Measurements from ENCODE around the gene SMAD6. TPM values are rescaled to one million over a fixed set of nuclear protein-coding genes. Genes with fewer than 3 reads are reported as not detected.
"Not testable (repeated sequence)": the region's sequence is repeated elsewhere in the genome, so short reads cannot be mapped to it uniquely, and the experiment has no call there.

The SMAD6 gene
- total RNA-seq, 4 donors from 2014 or later: 9.4 to 18.9 (median 14.3) TPM

DNA sequence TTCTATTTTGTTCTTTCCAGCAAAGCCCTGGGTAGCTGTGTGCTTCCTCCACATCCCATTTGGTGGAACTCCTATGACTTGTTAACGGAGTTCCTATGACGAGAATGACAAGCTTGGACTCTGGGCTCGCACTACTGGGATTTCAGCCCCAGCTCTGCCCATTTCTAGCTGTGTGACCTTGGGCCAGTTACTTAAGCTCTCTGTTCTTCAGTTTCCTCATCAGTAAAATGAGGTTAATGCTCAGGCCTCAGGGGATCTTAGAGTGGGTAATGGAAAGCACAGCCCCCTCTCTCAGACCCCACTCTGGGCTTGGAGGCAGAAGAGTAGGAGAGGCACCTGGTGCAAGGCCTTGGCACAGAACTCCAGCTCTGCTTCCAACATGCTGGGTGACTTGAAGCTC lies 123.1 kb downstream of the SMAD6 start:
- H3K27ac ChIP-seq (replicated peaks in 1 of 4): no peak overlapping the region
- TF ChIP-seq POLR2A (IDR thresholded peaks at IDR 0.05; ENCODE audit: low read depth) (no peak), POLR2AphosphoS5 (IDR thresholded peaks at IDR 0.05) (no peak), EP300 (IDR thresholded peaks at IDR 0.05) (no peak)
- TF ChIP-seq, protein P1, sequence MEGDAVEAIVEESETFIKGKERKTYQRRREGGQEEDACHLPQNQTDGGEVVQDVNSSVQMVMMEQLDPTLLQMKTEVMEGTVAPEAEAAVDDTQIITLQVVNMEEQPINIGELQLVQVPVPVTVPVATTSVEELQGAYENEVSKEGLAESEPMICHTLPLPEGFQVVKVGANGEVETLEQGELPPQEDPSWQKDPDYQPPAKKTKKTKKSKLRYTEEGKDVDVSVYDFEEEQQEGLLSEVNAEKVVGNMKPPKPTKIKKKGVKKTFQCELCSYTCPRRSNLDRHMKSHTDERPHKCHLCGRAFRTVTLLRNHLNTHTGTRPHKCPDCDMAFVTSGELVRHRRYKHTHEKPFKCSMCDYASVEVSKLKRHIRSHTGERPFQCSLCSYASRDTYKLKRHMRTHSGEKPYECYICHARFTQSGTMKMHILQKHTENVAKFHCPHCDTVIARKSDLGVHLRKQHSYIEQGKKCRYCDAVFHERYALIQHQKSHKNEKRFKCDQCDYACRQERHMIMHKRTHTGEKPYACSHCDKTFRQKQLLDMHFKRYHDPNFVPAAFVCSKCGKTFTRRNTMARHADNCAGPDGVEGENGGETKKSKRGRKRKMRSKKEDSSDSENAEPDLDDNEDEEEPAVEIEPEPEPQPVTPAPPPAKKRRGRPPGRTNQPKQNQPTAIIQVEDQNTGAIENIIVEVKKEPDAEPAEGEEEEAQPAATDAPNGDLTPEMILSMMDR (IDR thresholded peaks at IDR 0.05): no peak
- no peak overlapping the region for H3K4me3 ChIP-seq
- H3K36me3 ChIP-seq: no peaks in the 10 kb centered on the region
- no peak for DNase-seq (ENCODE audit: extremely low spot score)
- H3K9me3 ChIP-seq: no peaks in the 10 kb centered on the region
- intact Hi-C loops (cut with DNase I): no loop called here
- peaks cover 0 to 3% (median under 1%) of the 10 kb centered on the region in 4 donors for H3K4me1 ChIP-seq
- no peaks in the 10 kb centered on the region for H3K27me3 ChIP-seq
- 94% methylated on average over 3 of the region's 3 CpGs for WGBS

DNA sequence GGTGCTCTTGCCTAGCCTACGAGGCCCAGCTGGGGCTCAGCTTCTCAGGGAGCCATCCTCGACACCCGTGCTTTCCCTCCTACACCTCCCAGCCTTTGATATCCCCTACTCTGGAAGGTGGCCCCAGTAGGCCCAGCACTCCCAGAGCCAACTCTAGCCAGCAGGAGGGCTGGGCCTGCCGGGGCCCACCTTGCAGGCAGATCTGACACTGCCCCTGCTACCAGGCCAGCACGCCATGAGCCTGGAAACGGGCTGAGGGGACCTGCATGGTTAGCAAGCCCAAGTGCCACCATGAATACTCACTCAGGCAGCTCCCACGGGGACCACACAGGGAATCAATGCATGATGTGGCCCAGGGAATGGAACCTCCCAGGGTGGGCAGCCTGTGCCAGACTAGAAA lies 123.7 kb downstream of the SMAD6 start:
- Histone ChIP-seq H3K9me3 (no peaks in the 10 kb centered on the region), H3K4me1 (peaks cover 0 to 3% (median 0%) of the 10 kb centered on the region in 4 donors), H3K36me3 (no peaks in the 10 kb centered on the region), H3K27ac (replicated peaks in 1 of 4) (no peak overlapping the region), H3K27me3 (no peaks in the 10 kb centered on the region), H3K4me3 (no peak overlapping the region)
- no peak for DNase-seq (ENCODE audit: extremely low spot score)
- intact Hi-C loops (cut with DNase I): no loop called here
- TF ChIP-seq EP300 (IDR thresholded peaks at IDR 0.05) (no peak), POLR2A (IDR thresholded peaks at IDR 0.05; ENCODE audit: low read depth) (no peak), POLR2AphosphoS5 (IDR thresholded peaks at IDR 0.05) (no peak)
- TF ChIP-seq, protein P1 (IDR thresholded peaks at IDR 0.05): no peak
- 97% methylated on average over 7 of the region's 7 CpGs for WGBS

DNA sequence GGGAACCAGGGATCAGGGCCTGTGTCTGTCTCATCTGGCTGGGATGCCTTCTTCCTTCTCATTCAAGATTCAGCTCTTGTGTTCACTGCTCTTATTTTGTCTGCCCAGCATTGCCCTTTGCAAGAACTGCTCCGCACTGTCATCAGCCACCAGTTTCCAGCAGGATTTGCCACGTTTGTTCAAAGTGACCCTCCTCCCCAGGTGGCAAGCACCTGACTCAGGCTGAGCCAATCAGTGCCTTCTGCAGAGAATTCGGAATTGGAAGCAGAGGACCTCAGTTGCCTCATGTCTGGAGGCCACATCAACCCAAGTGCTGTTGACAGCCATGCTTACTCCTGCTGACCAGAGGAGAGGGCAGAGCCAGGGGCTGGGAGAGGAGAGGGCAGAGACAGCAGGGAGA lies 124.5 kb downstream of the SMAD6 start:
- WGBS: 93% methylated on average over 3 of the region's 3 CpGs
- intact Hi-C loops (cut with DNase I): no loop called here
- DNase-seq (ENCODE audit: extremely low spot score): no peak
- TF ChIP-seq POLR2AphosphoS5 (IDR thresholded peaks at IDR 0.05) (no peak), EP300 (IDR thresholded peaks at IDR 0.05) (no peak), POLR2A (IDR thresholded peaks at IDR 0.05; ENCODE audit: low read depth) (no peak)
- TF ChIP-seq, protein P1 (IDR thresholded peaks at IDR 0.05): no peak
- H3K4me1 ChIP-seq: peaks cover 0 to 3% (median 0%) of the 10 kb centered on the region in 4 donors
- no peaks in the 10 kb centered on the region for H3K9me3 ChIP-seq
- H3K27me3 ChIP-seq: no peaks in the 10 kb centered on the region
- no peak overlapping the region for H3K4me3 ChIP-seq
- H3K36me3 ChIP-seq: no peaks in the 10 kb centered on the region
- no peak overlapping the region for H3K27ac ChIP-seq (replicated peaks in 1 of 4)

DNA sequence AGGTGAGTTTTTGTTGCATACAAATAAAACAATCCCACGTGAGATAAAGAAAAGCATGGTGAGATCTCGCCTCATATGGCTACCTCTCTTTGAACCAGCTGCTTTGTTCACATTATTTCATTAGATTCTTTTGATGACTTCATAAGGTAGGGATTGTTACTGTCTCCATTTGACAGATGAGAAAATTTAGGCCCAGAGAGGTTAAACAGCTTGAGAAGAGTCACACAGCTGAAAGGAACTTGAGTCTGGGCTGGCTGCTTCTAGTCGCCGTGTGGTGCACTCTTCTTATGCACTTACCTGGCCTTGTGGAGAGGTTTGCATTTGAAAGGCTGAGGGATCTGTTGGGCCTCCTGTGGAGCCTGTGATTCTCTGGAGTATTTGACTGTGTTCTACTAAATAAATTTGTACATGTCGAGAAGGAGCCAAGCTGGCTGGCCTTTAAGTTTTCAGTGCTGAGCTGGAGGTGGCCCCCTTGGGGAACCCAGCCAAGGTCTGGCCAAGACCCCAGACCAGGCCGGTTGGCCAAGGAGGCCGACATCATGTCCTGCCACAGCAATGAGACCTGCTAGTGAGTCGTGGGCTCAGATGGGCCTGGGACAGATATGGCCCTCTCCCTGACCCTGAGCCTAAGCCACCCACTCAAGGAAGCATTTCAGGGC lies 125.1 kb downstream of the SMAD6 start:
- Histone ChIP-seq H3K27me3 (no peaks in the 10 kb centered on the region), H3K27ac (replicated peaks in 1 of 4) (no peak overlapping the region), H3K9me3 (no peaks in the 10 kb centered on the region), H3K4me3 (no peak overlapping the region), H3K36me3 (no peaks in the 10 kb centered on the region), H3K4me1 (peaks cover 0 to 3% (median 0%) of the 10 kb centered on the region in 4 donors)
- intact Hi-C loops (cut with DNase I): no loop called here
- no peak for DNase-seq (ENCODE audit: extremely low spot score)
- WGBS: 92% methylated on average over 8 of the region's 8 CpGs
- TF ChIP-seq, protein P1 (IDR thresholded peaks at IDR 0.05): no peak
- no peak for TF ChIP-seq POLR2A (IDR thresholded peaks at IDR 0.05; ENCODE audit: low read depth)
- TF ChIP-seq POLR2AphosphoS5 (IDR thresholded peaks at IDR 0.05): no peak
- no peak for TF ChIP-seq EP300 (IDR thresholded peaks at IDR 0.05)

DNA sequence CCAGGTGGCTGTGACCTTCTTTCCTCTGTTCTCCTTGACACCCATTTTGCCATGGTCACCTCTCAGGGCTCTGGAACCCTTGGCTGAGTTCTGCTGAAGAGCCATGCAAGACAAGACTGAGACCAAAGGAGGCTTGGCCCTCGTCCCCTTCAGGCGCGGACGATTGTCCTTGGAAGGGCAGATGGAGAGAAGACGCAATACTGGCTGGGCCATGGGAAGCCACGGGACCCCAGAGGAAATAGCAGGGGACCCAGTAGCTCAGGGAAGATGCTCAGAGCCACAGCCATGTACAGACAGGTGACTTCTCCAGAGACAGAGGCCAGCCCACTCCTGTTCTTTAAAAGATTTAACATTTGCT lies 125.6 kb downstream of the SMAD6 start:
- Histone ChIP-seq H3K36me3 (no peaks in the 10 kb centered on the region), H3K4me3 (no peak overlapping the region), H3K4me1 (peaks cover 0 to 3% (median 0%) of the 10 kb centered on the region in 4 donors), H3K9me3 (no peaks in the 10 kb centered on the region), H3K27me3 (no peaks in the 10 kb centered on the region), H3K27ac (replicated peaks in 1 of 4) (no peak overlapping the region)
- TF ChIP-seq, protein P1 (IDR thresholded peaks at IDR 0.05): no peak
- TF ChIP-seq POLR2AphosphoS5 (IDR thresholded peaks at IDR 0.05) (no peak), EP300 (IDR thresholded peaks at IDR 0.05) (no peak), POLR2A (IDR thresholded peaks at IDR 0.05; ENCODE audit: low read depth) (no peak)
- intact Hi-C loops (cut with DNase I): no loop called here
- no peak for DNase-seq (ENCODE audit: extremely low spot score)
- WGBS: 95% methylated on average over 6 of the region's 6 CpGs

DNA sequence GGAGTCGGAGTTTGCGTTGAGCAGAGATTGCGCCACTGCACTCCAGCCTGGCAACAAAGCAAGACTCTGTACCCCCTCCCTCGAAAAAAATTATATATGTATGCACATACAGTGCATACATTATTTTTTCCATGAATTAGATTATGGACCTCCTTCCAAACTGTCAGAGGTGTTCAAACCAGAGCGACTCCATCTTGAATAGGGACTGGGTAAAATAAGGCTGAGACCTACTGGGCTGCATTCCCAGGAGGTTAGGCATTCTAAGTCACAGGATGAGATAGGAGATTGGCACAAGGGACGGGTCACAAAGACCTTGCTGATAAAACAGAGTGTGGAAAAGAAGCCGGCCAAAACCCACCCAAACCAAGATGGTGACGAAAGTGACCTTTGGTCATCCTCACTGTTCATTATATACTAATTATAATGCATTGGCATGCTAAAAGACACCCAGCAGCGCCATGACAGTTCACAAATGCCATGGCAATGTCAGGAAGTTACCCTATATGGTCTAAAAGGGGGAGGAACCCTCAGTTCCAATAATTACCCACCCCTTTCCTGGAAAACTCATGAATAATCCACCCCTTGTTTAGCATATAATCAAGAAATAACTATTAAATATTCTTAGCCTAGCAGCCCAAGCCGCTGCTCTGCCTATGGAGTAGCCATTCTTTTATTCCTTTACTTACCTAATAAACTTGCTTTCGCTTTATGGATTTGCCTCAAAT lies 126.9 kb downstream of the SMAD6 start:
- DNase-seq (ENCODE audit: extremely low spot score): not testable (repeated sequence)

More for the DNA sequence above, 126.9 kb downstream of the SMAD6 start:
- H3K27me3 ChIP-seq; H3K36me3 ChIP-seq; H3K4me3 ChIP-seq; H3K27ac ChIP-seq (replicated peaks in 1 of 4); intact Hi-C loops (cut with DNase I); H3K9me3 ChIP-seq; H3K4me1 ChIP-seq: not testable (repeated sequence)
- WGBS: 96% methylated on average over 11 of the region's 11 CpGs
